ENCODE measurements around the gene PSAPL1.

- no peak for TF ChIP-seq POLR2A (IDR thresholded peaks at IDR 0.05)
- TF ChIP-seq CTCF (IDR thresholded peaks at IDR 0.05) = no peak
- no peak for TF ChIP-seq EP300 (IDR thresholded peaks at IDR 0.05)
Observed at GRCh38 chr4:7398788-7399439, 35.8 kb downstream of the PSAPL1 start.

Measured in ovary (tissue), 3 donors.